Endothelial cell of umbilical vein (primary cell): ENCODE measurements around the gene ATF6B.

ENCODE experiments used
- MYC ChIP-seq: IDR thresholded peaks from one replicate; pipeline ENCODE4 v1.6.1; 2011; ENCODE audit warnings: mild to moderate bottlenecking, low read depth, low read length
- POLR2A ChIP-seq: IDR thresholded peaks from 2 replicates; pipeline ENCODE4 v1.6.1; 2012; ENCODE audit warnings: low read depth, mild to moderate bottlenecking, control low read depth, low read length
- POLR2AphosphoS5 ChIP-seq: IDR thresholded peaks from 2 replicates; pipeline ENCODE4 v1.6.1; 2012; ENCODE audit warnings: low read depth, mild to moderate bottlenecking, control low read depth, low read length, moderate library complexity; ENCODE audit not compliant: insufficient read depth
- TF ChIP-seq, protein P1 (sequence below), 2 donors: IDR thresholded peaks; 1 replicate in 1 of 2; 2 replicates in 1 of 2; pipeline ENCODE4 v1.5.1; 2011; ENCODE audit warnings: low read length in 2 of 2, mild to moderate bottlenecking in 2 of 2, moderate library complexity in 2 of 2, control low read depth in 1 of 2, inconsistent platforms in 1 of 2, low read depth in 1 of 2; ENCODE audit not compliant: insufficient read depth in 1 of 2; ENCODE audit errors: extremely low read depth in 1 of 2

DNA sequence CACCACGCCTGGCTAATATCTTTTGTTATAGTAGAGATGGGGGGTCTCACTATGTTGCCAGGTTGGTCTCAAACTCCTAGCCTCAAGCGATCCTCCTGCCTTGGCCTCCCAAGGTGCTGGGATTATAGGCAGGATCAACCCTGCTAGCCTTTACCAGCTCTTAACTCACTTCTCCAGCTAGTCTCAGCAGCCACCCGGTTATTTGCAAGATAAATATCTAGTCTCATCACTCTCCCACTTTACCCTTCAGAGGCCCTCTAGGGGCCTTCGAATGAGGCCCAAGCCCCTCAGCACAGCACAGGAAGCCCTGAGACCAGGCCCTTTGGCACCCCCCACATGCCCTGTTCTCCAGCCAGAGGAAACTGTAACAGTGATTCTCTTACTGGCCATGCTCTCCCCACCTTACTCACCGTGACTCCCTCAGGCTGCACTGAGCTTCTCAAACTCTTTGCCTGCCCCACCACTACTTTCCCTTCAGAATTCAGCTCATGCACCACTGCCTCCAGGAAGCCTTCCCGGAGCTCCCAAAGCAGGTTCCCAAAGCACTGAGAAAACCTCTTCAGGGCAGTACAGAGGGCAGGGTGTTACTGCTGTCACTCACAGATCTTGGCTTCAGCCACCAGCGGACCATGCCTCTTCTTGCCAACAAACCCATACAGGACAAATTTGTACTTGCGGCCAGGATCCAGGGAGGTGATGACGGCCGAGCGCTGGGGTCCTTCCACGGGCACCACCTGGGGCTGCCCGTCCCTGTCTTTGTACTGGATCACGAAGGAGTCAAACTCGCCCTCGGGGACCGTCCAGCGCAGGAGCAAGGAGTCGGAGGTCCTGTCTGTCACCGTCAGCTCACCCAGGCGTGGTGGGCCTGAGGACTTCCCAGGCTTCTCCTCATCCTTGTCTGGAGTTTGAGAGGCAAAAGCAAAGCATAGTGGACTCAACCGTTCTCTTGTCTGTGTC, 44.0 kb downstream of the ATF6B start:
- TF ChIP-seq POLR2AphosphoS5: no peak
- TF ChIP-seq, protein P1, sequence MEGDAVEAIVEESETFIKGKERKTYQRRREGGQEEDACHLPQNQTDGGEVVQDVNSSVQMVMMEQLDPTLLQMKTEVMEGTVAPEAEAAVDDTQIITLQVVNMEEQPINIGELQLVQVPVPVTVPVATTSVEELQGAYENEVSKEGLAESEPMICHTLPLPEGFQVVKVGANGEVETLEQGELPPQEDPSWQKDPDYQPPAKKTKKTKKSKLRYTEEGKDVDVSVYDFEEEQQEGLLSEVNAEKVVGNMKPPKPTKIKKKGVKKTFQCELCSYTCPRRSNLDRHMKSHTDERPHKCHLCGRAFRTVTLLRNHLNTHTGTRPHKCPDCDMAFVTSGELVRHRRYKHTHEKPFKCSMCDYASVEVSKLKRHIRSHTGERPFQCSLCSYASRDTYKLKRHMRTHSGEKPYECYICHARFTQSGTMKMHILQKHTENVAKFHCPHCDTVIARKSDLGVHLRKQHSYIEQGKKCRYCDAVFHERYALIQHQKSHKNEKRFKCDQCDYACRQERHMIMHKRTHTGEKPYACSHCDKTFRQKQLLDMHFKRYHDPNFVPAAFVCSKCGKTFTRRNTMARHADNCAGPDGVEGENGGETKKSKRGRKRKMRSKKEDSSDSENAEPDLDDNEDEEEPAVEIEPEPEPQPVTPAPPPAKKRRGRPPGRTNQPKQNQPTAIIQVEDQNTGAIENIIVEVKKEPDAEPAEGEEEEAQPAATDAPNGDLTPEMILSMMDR (IDR thresholded peaks at IDR 0.05; ENCODE audit: extremely low read depth in 1 of 2, insufficient read depth in 1 of 2, low read depth in 1 of 2, low read length in 2 of 2): no peak
- no peak for TF ChIP-seq POLR2A
- TF ChIP-seq MYC: no peak
